Pancreas (tissue), 10 donors: ENCODE measurements around the gene MTUS2. TPM values are rescaled to one million over a fixed set of nuclear protein-coding genes. Genes with fewer than 3 reads are reported as not detected.

ENCODE experiments used
- ATAC-seq, 4 donors: fragments of 200-7000 bp; cut with Tn5 transposase; one replicate each; pipeline versions ENCODE4 v1.8.0 to v1.9.1; 2020; ENCODE audit warnings: mild to moderate bottlenecking in 4 of 4, moderate library complexity in 4 of 4
- DNase-seq, 6 donors: peaks; one replicate each; pipeline ENCODE4 v3.0.0-alpha.2; 2020
- FAIRE-seq: peaks from 2 replicates; lab custom pipeline; 2012; peaks lifted over from hg19 to GRCh38; lab: Jason Lieb, UNC
- H3K27ac ChIP-seq, 4 donors: fragments of 200-600 bp; sonication (generic); 1 replicate in 3 of 4; 2 replicates in 1 of 4; pipeline versions ENCODE4 v1.5.0 to v1.8.0; 2020
- H3K27me3 ChIP-seq, 4 donors: fragments of 200-600 bp; one replicate each; pipeline ENCODE4 v1.8.0; 2021
- H3K36me3 ChIP-seq, 3 donors: fragments of 200-600 bp; sonication (generic) in 1 of 3; one replicate each; pipeline versions ENCODE4 v1.5.0 to v1.8.0; 2020 to 2021
- H3K4me1 ChIP-seq, 3 donors: fragments of 200-600 bp; one replicate each; pipeline ENCODE4 v1.8.0; 2021
- H3K4me3 ChIP-seq, 4 donors: fragments of 200-600 bp; sonication (generic) in 2 of 4; one replicate each; pipeline versions ENCODE4 v1.5.0 to v1.8.0; 2020 to 2021
- H3K9me3 ChIP-seq, 4 donors: fragments of 200-600 bp; one replicate each; pipeline ENCODE4 v1.8.0; 2021
- CTCF ChIP-seq, 4 donors: fragments of 200-600 bp; sonication (generic) in 3 of 4; IDR thresholded peaks; one replicate each; pipeline versions ENCODE4 v1.5.0 to v1.8.0; 2021; ENCODE audit warnings: antibody characterized with exemption in 4 of 4
- WGBS, 2 donors: extraction: QIAGEN DNeasy Blood & Tissue Kit; methylation state at CpG; one replicate each; pipeline ENCODE4 v1.1.7; 2013; 5-methylcytosine and 5-hydroxymethylcytosine counted together
- intact Hi-C, 3 donors: fragments of 100-400 bp; cut with DNase I; formaldehyde crosslinking; loops; one replicate each; pipeline versions ENCODE4 v1.11.1 to v1.14.2; 2022
- polyA plus RNA-seq, 2 donors: library from polyadenylated mRNA; stranded (reverse); fragments of 200-250 nt; gene quantifications; one replicate each; pipeline ENCODE4 v1.2.3, GENCODE V29; 2013
- total RNA-seq, 6 donors: library from RNA; stranded (reverse); fragmentation: NEBNext Ultra II Directional in 4 of 6; extraction: Animal tissue kit (Norgen Biotek cat#: 25700) in 4 of 6; gene quantifications; one replicate each; pipeline versions ENCODE4 v1.2.1 to v1.2.4, GENCODE V29; 2021 to 2023
- donor health status: healthy with polysubstance abuse.
- donor health status: DM: no; HTN: no; CAD: no; lungs with moderate emphysema.
- donor health status: DM: no; HTN: no; CAD: no.
- donor health status: control.
- donor health status: control.
- donor health status: Bipolar disorder and iron deficiency.
- donor health status: DM: yes; HTN: yes; CAD: no.
- donor health status: DM: no; HTN: no; CAD: no.
- donor health status: DM: no; HTN: no; CAD: no.
- donor health status: DM: yes; HTN: yes; CAD: no.

Gene MTUS2
- total and polyA plus RNA-seq, 8 donors: 2.2 to 9.0 (median 4.8) TPM

GRCh38 chr13:29165216-29165615 lies 345.1 kb downstream of the MTUS2 start:
- H3K4me1 ChIP-seq: no peaks in the 10 kb centered on the region
- FAIRE-seq (no peak), DNase-seq (no peak), ATAC-seq (no peak)
- no peak for TF ChIP-seq CTCF (IDR thresholded peaks at IDR 0.05)
- no peak overlapping the region for H3K27ac ChIP-seq
- H3K27me3 ChIP-seq: no peaks in the 10 kb centered on the region
- H3K36me3 ChIP-seq: no peaks in the 10 kb centered on the region
- H3K9me3 ChIP-seq: no peaks in the 10 kb centered on the region
- 80 to 86% methylated on average over 3 of the region's 3 CpGs for WGBS, 2 donors
- no peak overlapping the region for H3K4me3 ChIP-seq
- intact Hi-C loops: no loop called here

- TF ChIP-seq CTCF (IDR thresholded peaks at IDR 0.05): no peak
- ATAC-seq: no peak
- Histone ChIP-seq H3K27ac (no peak overlapping the region), H3K36me3 (no peaks in the 10 kb centered on the region), H3K4me3 (no peak overlapping the region), H3K9me3 (no peaks in the 10 kb centered on the region), H3K27me3 (no peaks in the 10 kb centered on the region), H3K4me1 (no peaks in the 10 kb centered on the region)
- no peak for FAIRE-seq
- no peak for DNase-seq
- intact Hi-C loops: no loop called here
- WGBS, 2 donors: 49 to 51% methylated on average over 2 of the region's 2 CpGs
Observed at GRCh38 chr13:29165840-29166239, 345.7 kb downstream of the MTUS2 start.

DNA sequence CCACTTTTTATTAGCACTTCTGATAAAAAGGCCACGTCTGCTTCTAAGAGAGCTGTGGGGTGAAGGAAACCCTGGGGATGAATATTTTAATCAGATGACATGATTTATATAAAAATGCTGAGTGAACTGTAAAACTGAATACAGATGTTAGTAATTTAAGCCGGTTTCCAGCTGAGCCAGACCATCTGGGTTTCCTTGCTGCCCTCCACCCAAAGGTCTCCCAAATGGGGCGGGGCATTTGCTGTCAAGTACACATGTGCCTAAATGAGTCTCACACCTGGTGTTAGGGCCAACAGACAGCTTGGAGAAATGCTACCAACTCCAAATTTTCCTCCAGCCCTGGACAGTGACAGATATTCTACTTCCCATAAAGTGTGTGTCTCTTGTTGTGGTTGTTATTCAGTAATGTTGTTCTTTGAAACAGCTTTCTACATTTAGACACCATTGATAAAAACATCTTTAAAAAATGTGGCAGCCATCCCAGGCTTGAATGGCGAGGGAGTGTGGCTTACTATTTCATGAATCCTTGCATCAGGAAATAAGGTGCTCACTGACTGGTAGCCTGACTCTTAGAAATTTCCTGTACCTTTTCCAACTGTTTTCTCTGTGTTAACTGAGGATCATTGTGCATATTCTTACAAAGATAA lies 350.4 kb downstream of the MTUS2 start:
- no peak overlapping the region for H3K4me3 ChIP-seq
- no peaks in the 10 kb centered on the region for H3K9me3 ChIP-seq
- no peak for TF ChIP-seq CTCF (IDR thresholded peaks at IDR 0.05)
- 72 to 73% methylated on average over 4 of the region's 4 CpGs for WGBS, 2 donors
- FAIRE-seq: no peak
- H3K36me3 ChIP-seq: no peaks in the 10 kb centered on the region
- DNase-seq: no peak
- H3K27ac ChIP-seq: no peak overlapping the region
- no peaks in the 10 kb centered on the region for H3K4me1 ChIP-seq
- intact Hi-C loops: no loop called here
- no peak for ATAC-seq
- no peaks in the 10 kb centered on the region for H3K27me3 ChIP-seq

DNA sequence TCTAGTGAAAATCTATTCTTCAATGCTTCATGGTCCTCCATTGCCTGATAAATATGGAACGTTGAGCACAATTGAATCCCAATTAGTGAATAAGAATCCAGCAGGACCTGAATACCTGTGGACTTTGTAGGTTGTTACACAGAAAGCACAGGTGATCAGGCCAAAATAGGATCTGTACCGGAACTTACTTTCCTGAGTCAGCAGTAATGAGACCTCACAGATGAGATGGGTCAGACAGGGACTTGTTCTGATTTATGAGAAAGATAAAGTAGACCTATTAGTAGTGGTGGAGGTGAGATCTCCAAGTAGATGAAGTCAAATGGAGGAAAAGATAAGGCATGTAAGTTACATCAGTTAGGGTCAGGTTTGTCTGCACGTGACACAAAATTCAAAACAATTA lies 351.1 kb downstream of the MTUS2 start:
- no peak for TF ChIP-seq CTCF (IDR thresholded peaks at IDR 0.05)
- 72 to 79% methylated on average over 3 of the region's 3 CpGs for WGBS, 2 donors
- FAIRE-seq (no peak), ATAC-seq (no peak), DNase-seq (no peak)
- intact Hi-C loops: no loop called here
- no peaks in the 10 kb centered on the region for H3K4me1 ChIP-seq
- H3K27ac ChIP-seq: no peak overlapping the region
- H3K9me3 ChIP-seq: no peaks in the 10 kb centered on the region
- no peaks in the 10 kb centered on the region for H3K36me3 ChIP-seq
- no peak overlapping the region for H3K4me3 ChIP-seq
- H3K27me3 ChIP-seq: no peaks in the 10 kb centered on the region

DNA sequence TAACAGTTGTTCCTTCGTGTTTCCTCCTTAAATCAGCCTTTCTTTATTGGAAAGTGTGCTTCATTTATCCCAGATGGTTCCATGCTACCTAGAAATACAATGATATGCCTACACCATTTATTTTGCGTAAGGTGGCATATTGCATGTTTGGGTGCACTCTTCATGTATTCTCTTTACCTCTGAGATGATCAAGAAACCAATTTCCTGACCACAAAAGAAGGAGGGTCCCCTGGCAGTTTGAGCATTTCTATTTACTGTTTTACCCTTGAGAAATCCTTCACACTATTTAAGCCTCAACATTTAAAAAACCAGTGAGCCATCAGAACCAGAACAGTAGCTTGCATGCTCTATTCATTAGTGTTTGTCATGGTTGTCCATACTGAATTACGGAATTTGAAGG lies 354.0 kb downstream of the MTUS2 start:
- intact Hi-C loops: no loop called here
- H3K27me3 ChIP-seq: no peaks in the 10 kb centered on the region
- TF ChIP-seq CTCF (IDR thresholded peaks at IDR 0.05): no peak
- H3K9me3 ChIP-seq: no peaks in the 10 kb centered on the region
- WGBS, 2 donors: 64 to 71% methylated on average over 3 of the region's 3 CpGs
- no peak for DNase-seq
- no peak for FAIRE-seq
- H3K4me3 ChIP-seq: no peak overlapping the region
- no peaks in the 10 kb centered on the region for H3K36me3 ChIP-seq
- no peaks in the 10 kb centered on the region for H3K4me1 ChIP-seq
- H3K27ac ChIP-seq: no peak overlapping the region
- ATAC-seq: no peak
